Subcutaneous abdominal adipose tissue (tissue), 5 donors: Measurements from ENCODE around the gene MACROD2.

Source experiments
- H3K27ac ChIP-seq: one replicate; pipeline ENCODE4 v1.7.0; 2013; ENCODE audit warnings: low read depth, mild to moderate bottlenecking, inconsistent platforms, low read length, moderate library complexity
- H3K27me3 ChIP-seq, 5 donors: one replicate each; pipeline ENCODE4 v1.7.0; 2013; ENCODE audit warnings: low read length in 5 of 5, inconsistent platforms in 1 of 5; ENCODE audit not compliant: control insufficient read depth in 5 of 5, insufficient read depth in 4 of 5
- H3K36me3 ChIP-seq, 5 donors: one replicate each; pipeline ENCODE4 v1.7.0; 2013; ENCODE audit warnings: low read length in 5 of 5; ENCODE audit not compliant: control insufficient read depth in 5 of 5, insufficient read depth in 5 of 5
- H3K4me1 ChIP-seq, 5 donors: one replicate each; pipeline ENCODE4 v1.7.0; 2013; ENCODE audit warnings: low read length in 5 of 5, mild to moderate bottlenecking in 3 of 5, moderate library complexity in 1 of 5; ENCODE audit not compliant: control insufficient read depth in 5 of 5, insufficient read depth in 5 of 5
- H3K4me3 ChIP-seq, 5 donors: one replicate each; pipeline ENCODE4 v1.7.0; 2013; ENCODE audit warnings: low read length in 5 of 5, low read depth in 1 of 5
- H3K9ac ChIP-seq, 5 donors: one replicate each; pipeline ENCODE4 v1.7.0; 2013; ENCODE audit warnings: low read length in 5 of 5, mild to moderate bottlenecking in 4 of 5, moderate library complexity in 3 of 5
- H3K9me3 ChIP-seq, 5 donors: one replicate each; pipeline ENCODE4 v1.7.0; 2013; ENCODE audit warnings: low read length in 5 of 5; ENCODE audit not compliant: control insufficient read depth in 5 of 5
- donor health status: healthy.
- donor health status: healthy.
- donor health status: healthy.
- donor health status: healthy.
- donor health status: healthy.

Gene MACROD2

GRCh38 chr20:14282140-14282539 is 286.8 kb downstream of the MACROD2 start:
- no peaks in the 10 kb centered on the region for H3K36me3 ChIP-seq
- no peaks in the 10 kb centered on the region for H3K4me1 ChIP-seq
- no peak overlapping the region for H3K27ac ChIP-seq
- peaks cover 0 to 4% (median 0%) of the 10 kb centered on the region in 5 donors for H3K9me3 ChIP-seq
- no peak overlapping the region for H3K9ac ChIP-seq
- H3K4me3 ChIP-seq, result no peak overlapping the region
- no peaks in the 10 kb centered on the region for H3K27me3 ChIP-seq

- no peaks in the 10 kb centered on the region for H3K27me3 ChIP-seq
- H3K4me1 ChIP-seq, result no peaks in the 10 kb centered on the region
These were observed 289.1 kb downstream of the MACROD2 start for GRCh38 chr20:14284443-14284842.

GRCh38 chr20:14288341-14289330 is 293.3 kb downstream of the MACROD2 start:
- H3K27ac ChIP-seq, result no peak overlapping the region
- H3K4me3 ChIP-seq, result no peak overlapping the region

More at GRCh38 chr20:14284443-14284842, 289.1 kb downstream of the MACROD2 start:
- Histone ChIP-seq H3K27ac (no peak overlapping the region), H3K9me3 (peaks cover 0 to 4% (median 0%) of the 10 kb centered on the region in 5 donors), H3K9ac (no peak overlapping the region), H3K36me3 (no peaks in the 10 kb centered on the region), H3K4me3 (no peak overlapping the region)

GRCh38 chr20:14291502-14291901 is 296.2 kb downstream of the MACROD2 start:
- no peak overlapping the region for H3K4me3 ChIP-seq
- no peaks in the 10 kb centered on the region for H3K27me3 ChIP-seq
- peaks cover 0 to 3% (median 0%) of the 10 kb centered on the region in 5 donors for H3K4me1 ChIP-seq
- H3K9ac ChIP-seq, result no peak overlapping the region
- H3K9me3 ChIP-seq, result no peaks in the 10 kb centered on the region
- no peak overlapping the region for H3K27ac ChIP-seq
- no peaks in the 10 kb centered on the region for H3K36me3 ChIP-seq

More at GRCh38 chr20:14288341-14289330, 293.3 kb downstream of the MACROD2 start:
- Histone ChIP-seq H3K9ac (no peak overlapping the region), H3K4me1 (no peaks in the 10 kb centered on the region), H3K9me3 (no peaks in the 10 kb centered on the region), H3K27me3 (no peaks in the 10 kb centered on the region), H3K36me3 (no peaks in the 10 kb centered on the region)

GRCh38 chr20:14295238-14295637 is 299.9 kb downstream of the MACROD2 start:
- no peaks in the 10 kb centered on the region for H3K27me3 ChIP-seq
- H3K27ac ChIP-seq, result no peak overlapping the region
- peaks cover 0 to 3% (median 0%) of the 10 kb centered on the region in 5 donors for H3K4me1 ChIP-seq
- H3K9ac ChIP-seq, result no peak overlapping the region
- no peaks in the 10 kb centered on the region for H3K36me3 ChIP-seq
- H3K9me3 ChIP-seq, result no peaks in the 10 kb centered on the region
- H3K4me3 ChIP-seq, result no peak overlapping the region

- Histone ChIP-seq H3K9ac (no peak overlapping the region), H3K4me3 (no peak overlapping the region), H3K27me3 (no peaks in the 10 kb centered on the region), H3K9me3 (no peaks in the 10 kb centered on the region), H3K27ac (no peak overlapping the region), H3K36me3 (no peaks in the 10 kb centered on the region), H3K4me1 (peaks cover 0 to 3% (median 0%) of the 10 kb centered on the region in 5 donors)
These were observed 300.5 kb downstream of the MACROD2 start for GRCh38 chr20:14295770-14296309.

- Histone ChIP-seq H3K9ac (no peak overlapping the region), H3K27me3 (no peaks in the 10 kb centered on the region), H3K9me3 (peaks cover 0 to 4% (median 0%) of the 10 kb centered on the region in 5 donors), H3K4me1 (no peaks in the 10 kb centered on the region), H3K4me3 (no peak overlapping the region), H3K36me3 (no peaks in the 10 kb centered on the region), H3K27ac (no peak overlapping the region)
These were observed 304.5 kb downstream of the MACROD2 start for GRCh38 chr20:14299831-14300230.

- Histone ChIP-seq H3K36me3 (no peaks in the 10 kb centered on the region), H3K4me1 (no peaks in the 10 kb centered on the region)
These were observed 307.8 kb downstream of the MACROD2 start for GRCh38 chr20:14303106-14303505.

GRCh38 chr20:14303651-14304050 is 308.3 kb downstream of the MACROD2 start:
- peaks cover 0 to 4% (median 0%) of the 10 kb centered on the region in 5 donors for H3K9me3 ChIP-seq
- H3K9ac ChIP-seq, result no peak overlapping the region
- no peak overlapping the region for H3K4me3 ChIP-seq
- no peaks in the 10 kb centered on the region for H3K27me3 ChIP-seq
- no peaks in the 10 kb centered on the region for H3K36me3 ChIP-seq
- no peak overlapping the region for H3K27ac ChIP-seq
- H3K4me1 ChIP-seq, result no peaks in the 10 kb centered on the region

More at GRCh38 chr20:14303106-14303505, 307.8 kb downstream of the MACROD2 start:
- H3K9ac ChIP-seq, result no peak overlapping the region
- H3K27ac ChIP-seq, result no peak overlapping the region
- H3K4me3 ChIP-seq, result no peak overlapping the region
- H3K27me3 ChIP-seq, result no peaks in the 10 kb centered on the region
- peaks cover 0 to 4% (median 0%) of the 10 kb centered on the region in 5 donors for H3K9me3 ChIP-seq

- H3K36me3 ChIP-seq, result no peaks in the 10 kb centered on the region
- H3K27me3 ChIP-seq, result no peaks in the 10 kb centered on the region
- peaks cover 0 to 4% (median 0%) of the 10 kb centered on the region in 5 donors for H3K9me3 ChIP-seq
- no peak overlapping the region for H3K27ac ChIP-seq
- H3K4me3 ChIP-seq, result no peak overlapping the region
- H3K9ac ChIP-seq, result no peak overlapping the region
- H3K4me1 ChIP-seq, result no peaks in the 10 kb centered on the region
These were observed 309.2 kb downstream of the MACROD2 start for GRCh38 chr20:14304472-14304871.
